ENCODE measurements around the gene TMEM125. TPM values are rescaled to one million over a fixed set of nuclear protein-coding genes. Genes with fewer than 3 reads are reported as not detected.

Gene TMEM125
- total RNA-seq, 4 donors from 2014 or later: 4.2 to 15.5 (median 10.2) TPM

DNA sequence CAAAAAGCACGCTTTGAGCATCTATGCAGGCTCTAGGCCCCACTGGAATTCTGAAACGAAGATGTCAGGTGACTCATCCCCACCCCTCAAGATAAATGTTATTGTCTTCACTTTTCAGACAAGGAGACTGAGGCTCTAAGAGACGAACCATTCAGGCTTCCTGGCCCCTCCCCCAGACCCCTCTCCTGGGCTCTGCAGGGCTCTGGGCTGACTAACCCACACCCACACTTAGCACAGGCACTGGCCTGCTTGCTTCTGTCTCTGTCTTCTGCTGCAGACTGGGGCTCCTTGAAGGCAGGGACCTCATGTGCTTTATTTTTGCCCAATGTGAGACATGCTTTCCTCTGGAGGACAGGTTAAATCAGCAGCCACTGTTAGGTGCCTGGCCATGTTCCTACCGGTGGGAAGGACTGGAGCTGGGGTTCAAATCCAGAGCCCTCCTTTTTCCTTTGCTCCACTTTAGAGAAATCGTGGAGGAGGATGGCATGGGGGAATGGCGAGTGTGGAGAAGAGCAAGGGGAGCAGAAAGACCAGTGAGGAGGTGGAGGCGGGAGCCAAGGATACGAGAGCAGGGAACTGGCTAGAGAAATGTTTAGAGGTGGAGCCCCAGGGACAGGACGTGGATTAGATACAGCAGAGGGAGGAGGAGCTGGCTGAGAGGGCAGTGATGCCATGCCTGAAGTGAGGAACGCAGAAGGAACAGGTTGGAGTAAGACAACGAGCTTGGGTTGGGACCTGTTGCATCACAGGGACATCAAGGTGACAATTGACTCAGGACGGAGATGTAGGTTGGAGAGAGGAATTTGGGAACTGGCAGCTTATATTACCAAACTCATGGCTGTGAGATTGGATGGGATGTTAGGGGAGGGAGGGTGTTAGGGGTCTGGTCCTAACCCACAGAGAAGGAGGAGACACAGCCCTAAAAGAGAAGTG, 1.7 kb downstream of the TMEM125 start:
- intact Hi-C loops (cut with DNase I): no loop called here
- H3K4me1 ChIP-seq: peaks cover 7 to 40% (median 17%) of the 10 kb centered on the region in 3 donors
- peak overlapping the region in 3 of 4 donors; percentile 21 to 52 (median 30) for H3K4me3 ChIP-seq
- TF ChIP-seq POLR2A (IDR thresholded peaks at IDR 0.05): no peak
- TF ChIP-seq, protein P1, sequence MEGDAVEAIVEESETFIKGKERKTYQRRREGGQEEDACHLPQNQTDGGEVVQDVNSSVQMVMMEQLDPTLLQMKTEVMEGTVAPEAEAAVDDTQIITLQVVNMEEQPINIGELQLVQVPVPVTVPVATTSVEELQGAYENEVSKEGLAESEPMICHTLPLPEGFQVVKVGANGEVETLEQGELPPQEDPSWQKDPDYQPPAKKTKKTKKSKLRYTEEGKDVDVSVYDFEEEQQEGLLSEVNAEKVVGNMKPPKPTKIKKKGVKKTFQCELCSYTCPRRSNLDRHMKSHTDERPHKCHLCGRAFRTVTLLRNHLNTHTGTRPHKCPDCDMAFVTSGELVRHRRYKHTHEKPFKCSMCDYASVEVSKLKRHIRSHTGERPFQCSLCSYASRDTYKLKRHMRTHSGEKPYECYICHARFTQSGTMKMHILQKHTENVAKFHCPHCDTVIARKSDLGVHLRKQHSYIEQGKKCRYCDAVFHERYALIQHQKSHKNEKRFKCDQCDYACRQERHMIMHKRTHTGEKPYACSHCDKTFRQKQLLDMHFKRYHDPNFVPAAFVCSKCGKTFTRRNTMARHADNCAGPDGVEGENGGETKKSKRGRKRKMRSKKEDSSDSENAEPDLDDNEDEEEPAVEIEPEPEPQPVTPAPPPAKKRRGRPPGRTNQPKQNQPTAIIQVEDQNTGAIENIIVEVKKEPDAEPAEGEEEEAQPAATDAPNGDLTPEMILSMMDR (IDR thresholded peaks at IDR 0.05): no peak
- H3K27ac ChIP-seq: peak overlapping the region in 2 of 4 donors; percentile 3 to 77
- no peaks in the 10 kb centered on the region for H3K9me3 ChIP-seq
- no peak for DNase-seq
- 55 to 73% methylated on average over 10 to 12 of the region's 12 CpGs for WGBS, 2 donors
- peaks cover 0 to 21% (median 0%) of the 10 kb centered on the region in 4 donors for H3K27me3 ChIP-seq
- H3K36me3 ChIP-seq: no peaks in the 10 kb centered on the region

DNA sequence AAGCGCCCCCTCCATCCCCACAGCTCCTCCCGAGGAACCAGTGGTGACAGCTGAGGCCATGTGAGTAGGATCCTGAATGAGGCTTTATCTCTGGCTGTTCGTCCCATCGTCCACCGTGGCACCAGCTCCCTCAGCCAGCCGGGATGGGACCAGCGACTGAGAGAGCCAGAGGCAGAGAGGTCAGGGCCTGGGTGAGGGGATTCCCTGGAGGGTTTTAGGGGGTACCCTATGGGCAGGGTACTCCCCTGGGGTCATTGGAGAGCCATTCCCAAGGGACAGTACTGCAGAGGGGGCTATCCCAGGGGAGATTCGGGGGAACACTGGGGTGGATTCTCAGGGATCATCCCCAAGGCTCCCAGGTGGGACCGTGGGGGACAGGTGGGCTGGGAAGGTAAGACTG, 2.4 kb downstream of the TMEM125 start:
- peaks cover 7 to 40% (median 17%) of the 10 kb centered on the region in 3 donors for H3K4me1 ChIP-seq
- TF ChIP-seq POLR2A (IDR thresholded peaks at IDR 0.05): no peak
- no peak overlapping the region for H3K4me3 ChIP-seq
- DNase-seq: no peak
- intact Hi-C loops (cut with DNase I): no loop called here
- H3K9me3 ChIP-seq: no peaks in the 10 kb centered on the region
- H3K27ac ChIP-seq: no peak overlapping the region
- H3K27me3 ChIP-seq: peaks cover 0 to 21% (median 0%) of the 10 kb centered on the region in 4 donors
- WGBS, 2 donors: 50 to 68% methylated on average over 2 to 3 of the region's 9 CpGs
- H3K36me3 ChIP-seq: no peaks in the 10 kb centered on the region

DNA sequence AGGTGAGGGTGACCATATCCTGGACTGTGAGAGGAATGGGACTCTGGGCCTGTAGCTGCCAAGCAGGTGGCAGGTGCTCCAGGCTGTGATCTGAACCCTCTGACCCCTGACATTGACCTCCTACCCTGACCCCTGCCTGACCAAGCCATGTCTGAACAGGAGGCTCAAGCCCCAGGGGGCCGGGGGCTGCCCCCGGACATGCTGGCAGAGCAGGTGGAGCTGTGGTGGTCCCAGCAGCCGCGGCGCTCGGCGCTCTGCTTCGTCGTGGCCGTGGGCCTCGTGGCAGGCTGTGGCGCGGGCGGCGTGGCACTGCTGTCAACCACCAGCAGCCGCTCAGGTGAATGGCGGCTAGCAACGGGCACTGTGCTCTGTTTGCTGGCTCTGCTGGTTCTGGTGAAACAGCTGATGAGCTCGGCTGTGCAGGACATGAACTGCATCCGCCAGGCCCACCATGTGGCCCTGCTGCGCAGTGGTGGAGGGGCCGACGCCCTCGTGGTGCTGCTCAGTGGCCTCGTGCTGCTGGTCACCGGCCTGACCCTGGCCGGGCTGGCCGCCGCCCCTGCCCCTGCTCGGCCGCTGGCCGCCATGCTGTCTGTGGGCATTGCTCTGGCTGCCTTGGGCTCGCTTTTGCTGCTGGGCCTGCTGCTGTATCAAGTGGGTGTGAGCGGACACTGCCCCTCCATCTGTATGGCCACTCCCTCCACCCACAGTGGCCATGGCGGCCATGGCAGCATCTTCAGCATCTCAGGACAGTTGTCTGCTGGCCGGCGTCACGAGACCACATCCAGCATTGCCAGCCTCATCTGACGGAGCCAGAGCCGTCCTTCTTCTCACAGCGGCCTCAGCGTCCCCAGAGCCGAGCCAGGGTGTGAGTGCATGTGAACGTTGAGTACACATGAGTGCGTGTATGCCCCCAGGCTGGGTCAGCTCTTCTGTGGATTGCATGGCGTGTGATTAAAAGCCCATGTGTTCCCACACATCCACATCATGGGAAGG, 3.1 kb downstream of the TMEM125 start:
- H3K4me1 ChIP-seq: peaks cover 7 to 40% (median 17%) of the 10 kb centered on the region in 3 donors
- H3K9me3 ChIP-seq: no peaks in the 10 kb centered on the region
- no peaks in the 10 kb centered on the region for H3K36me3 ChIP-seq
- H3K27me3 ChIP-seq: peaks cover 0 to 21% (median 0%) of the 10 kb centered on the region in 4 donors
- 90 to 100% methylated on average over 6 to 10 of the region's 46 CpGs for WGBS, 2 donors
- intact Hi-C loops (cut with DNase I): no loop called here
- TF ChIP-seq, protein P1 (IDR thresholded peaks at IDR 0.05): no peak
- no peak for TF ChIP-seq POLR2A (IDR thresholded peaks at IDR 0.05)
- DNase-seq: no peak
- H3K27ac ChIP-seq: no peak overlapping the region
- no peak overlapping the region for H3K4me3 ChIP-seq

DNA sequence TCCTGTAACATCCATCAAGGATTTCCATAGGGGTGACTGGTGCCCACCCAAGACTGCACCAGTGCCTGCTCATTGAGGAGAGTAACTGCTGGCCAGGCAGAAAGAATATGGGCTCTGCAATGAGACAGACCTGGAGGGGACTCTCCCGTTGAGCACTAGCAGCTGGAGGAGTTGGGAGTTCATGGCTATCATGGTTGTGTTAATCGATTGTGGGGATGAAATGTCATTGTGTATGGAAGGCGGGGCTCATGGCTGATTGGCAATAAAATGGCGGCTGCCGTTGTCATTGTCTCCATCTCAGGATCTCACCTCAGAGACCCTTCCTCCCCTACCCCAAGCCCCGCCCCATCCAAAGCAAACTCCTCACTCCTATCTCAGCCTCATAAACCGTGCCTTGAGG, 3.9 kb downstream of the TMEM125 start:
- H3K4me3 ChIP-seq: no peak overlapping the region
- TF ChIP-seq, protein P1 (IDR thresholded peaks at IDR 0.05): no peak
- TF ChIP-seq POLR2A (IDR thresholded peaks at IDR 0.05): no peak
- no peaks in the 10 kb centered on the region for H3K9me3 ChIP-seq
- intact Hi-C loops (cut with DNase I): no loop called here
- H3K4me1 ChIP-seq: peaks cover 7 to 40% (median 17%) of the 10 kb centered on the region in 3 donors
- H3K27me3 ChIP-seq: peaks cover 0 to 21% (median 0%) of the 10 kb centered on the region in 4 donors
- no peak for DNase-seq
- 92 to 100% methylated on average over 5 to 6 of the region's 7 CpGs for WGBS, 2 donors
- H3K27ac ChIP-seq: peak overlapping the region in 2 of 4 donors; percentile 13 to 44
- no peaks in the 10 kb centered on the region for H3K36me3 ChIP-seq

DNA sequence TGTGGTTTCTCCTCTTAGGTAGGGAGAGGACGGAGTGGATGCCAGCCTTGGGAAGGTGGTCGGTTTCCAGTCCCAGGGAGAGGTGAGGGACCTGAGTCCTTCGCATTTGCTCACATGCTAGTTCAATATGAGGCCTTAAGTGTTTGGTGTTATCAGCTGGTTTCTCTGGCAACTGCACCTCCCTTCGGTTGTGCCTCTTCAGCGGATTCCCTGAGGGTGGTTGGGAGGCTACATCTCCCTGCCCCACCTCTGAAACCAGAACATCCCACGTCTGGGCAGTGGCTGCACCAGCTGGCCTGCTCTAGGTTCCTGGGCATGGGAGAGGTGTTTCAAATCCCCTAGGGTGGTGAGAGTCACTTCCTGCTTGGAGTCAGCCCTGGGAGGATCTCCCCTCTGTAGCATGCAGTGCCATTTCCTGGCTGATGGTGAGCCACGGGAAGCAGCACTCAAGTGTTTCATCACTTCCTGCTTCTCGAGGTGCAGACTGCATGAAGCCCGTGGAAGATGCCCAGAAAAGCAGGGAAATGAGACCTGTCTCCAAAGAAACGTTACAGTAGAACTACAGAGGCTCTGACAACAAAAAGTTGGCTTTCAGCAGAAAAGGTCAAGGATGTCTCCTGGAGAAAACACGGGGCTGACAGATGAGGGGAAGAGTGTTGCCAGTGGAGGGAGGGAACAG, 4.5 kb downstream of the TMEM125 start:
- peak overlapping the region in 2 of 4 donors; percentile 13 to 44 for H3K27ac ChIP-seq
- DNase-seq: no peak
- peaks cover 0 to 2% (median 0%) of the 10 kb centered on the region in 3 donors for H3K36me3 ChIP-seq
- intact Hi-C loops (cut with DNase I): no loop called here
- 43 to 45% methylated on average over 5 to 10 of the region's 11 CpGs for WGBS, 2 donors
- H3K27me3 ChIP-seq: peaks cover 0 to 21% (median 0%) of the 10 kb centered on the region in 4 donors
- peaks cover 7 to 37% (median 17%) of the 10 kb centered on the region in 3 donors for H3K4me1 ChIP-seq
- H3K9me3 ChIP-seq: no peaks in the 10 kb centered on the region
- H3K4me3 ChIP-seq: no peak overlapping the region
- TF ChIP-seq, protein P1 (IDR thresholded peaks at IDR 0.05): peak in 1 of 6 experiments; percentile 9
- TF ChIP-seq POLR2A (IDR thresholded peaks at IDR 0.05): no peak

Data from esophagus squamous epithelium (tissue), 5 donors.